SIG-M5 (cell line): ENCODE results near the gene ETV6.
A peak's percentile ranks its signal among the peaks of the same experiment; 100 is the strongest.
"Not testable (repeated sequence)": the region's sequence is repeated elsewhere in the genome, so short reads cannot be mapped to it uniquely, and the experiment has no call there.

Experiments
- DNase-seq: peaks from one replicate; lab custom pipeline; 2025; lab: John Stamatoyannopoulos, UW

ETV6 gene

GRCh38 chr12:11884706-11885105 lies 235.2 kb downstream of the ETV6 start:
- DNase-seq, result peak; percentile 17

GRCh38 chr12:11885261-11886038 lies 236.0 kb downstream of the ETV6 start:
- no peak for DNase-seq

- no peak for DNase-seq
These were observed 236.9 kb downstream of the ETV6 start for GRCh38 chr12:11886339-11886738.

- DNase-seq, result no peak
These were observed 238.6 kb downstream of the ETV6 start for GRCh38 chr12:11888029-11888428.

GRCh38 chr12:11891346-11891745 lies 241.9 kb downstream of the ETV6 start:
- no peak for DNase-seq

GRCh38 chr12:11891754-11892386 lies 242.4 kb downstream of the ETV6 start:
- DNase-seq, result no peak

GRCh38 chr12:11893998-11894397 lies 244.5 kb downstream of the ETV6 start:
- no peak for DNase-seq

- DNase-seq, result no peak
These were observed 245.4 kb downstream of the ETV6 start for GRCh38 chr12:11894890-11895289.

GRCh38 chr12:11895421-11896078 lies 246.1 kb downstream of the ETV6 start:
- no peak for DNase-seq

GRCh38 chr12:11896417-11896929 lies 247.0 kb downstream of the ETV6 start:
- DNase-seq, result no peak

GRCh38 chr12:11897923-11898322 lies 248.4 kb downstream of the ETV6 start:
- DNase-seq, result no peak

- no peak for DNase-seq
These were observed 252.4 kb downstream of the ETV6 start for GRCh38 chr12:11901701-11902524.

GRCh38 chr12:11902525-11902875 lies 253.0 kb downstream of the ETV6 start:
- no peak for DNase-seq

- no peak for DNase-seq
These were observed 254.7 kb downstream of the ETV6 start for GRCh38 chr12:11904124-11904523.

- DNase-seq, result no peak
These were observed 256.1 kb downstream of the ETV6 start for GRCh38 chr12:11905534-11905933.

- no peak for DNase-seq
These were observed 256.9 kb downstream of the ETV6 start for GRCh38 chr12:11906286-11906935.

GRCh38 chr12:11907625-11908024 lies 258.2 kb downstream of the ETV6 start:
- no peak for DNase-seq

GRCh38 chr12:11909406-11909805 lies 259.9 kb downstream of the ETV6 start:
- DNase-seq, result not testable (repeated sequence)

- DNase-seq, result no peak
These were observed 266.6 kb downstream of the ETV6 start for GRCh38 chr12:11916113-11916512.

- DNase-seq, result no peak
These were observed 267.3 kb downstream of the ETV6 start for GRCh38 chr12:11916771-11917170.

GRCh38 chr12:11917501-11917900 lies 268.0 kb downstream of the ETV6 start:
- no peak for DNase-seq

- no peak for DNase-seq
These were observed 270.8 kb downstream of the ETV6 start for GRCh38 chr12:11920231-11920630.
